Osteoblast (primary cell): ENCODE results near the gene ADGRD1. TPM values are rescaled to one million over a fixed set of nuclear protein-coding genes. Genes with fewer than 3 reads are reported as not detected.

ENCODE experiments used
- DNase-seq: peaks from one replicate; pipeline ENCODE4 v3.0.0; 2011; ENCODE audit warnings: low spot score, mixed read lengths; ENCODE audit not compliant: insufficient read length; ENCODE audit errors: missing footprints
- H2AFZ ChIP-seq: 2 replicates; pipeline ENCODE4 v1.6.0; 2011; ENCODE audit warnings: mild to moderate bottlenecking, low read length
- H3K27ac ChIP-seq: 2 replicates; pipeline ENCODE4 v1.5.1; 2011; ENCODE audit warnings: mild to moderate bottlenecking, low read depth, low read length, moderate library complexity
- H3K27me3 ChIP-seq: 2 replicates; pipeline ENCODE4 v1.6.0; 2012; ENCODE audit warnings: mild to moderate bottlenecking, control low read depth, inconsistent platforms, low read length, moderate library complexity; ENCODE audit not compliant: insufficient read depth
- H3K36me3 ChIP-seq: 2 replicates; pipeline ENCODE4 v1.5.1; 2011; ENCODE audit warnings: mild to moderate bottlenecking, low read length, control low read depth, moderate library complexity; ENCODE audit not compliant: insufficient read depth
- H3K4me1 ChIP-seq: 2 replicates; pipeline ENCODE4 v1.5.1; 2011; ENCODE audit warnings: mild to moderate bottlenecking, low read length, control low read depth, moderate library complexity; ENCODE audit not compliant: insufficient read depth
- H3K4me2 ChIP-seq: 2 replicates; pipeline ENCODE4 v1.6.0; 2011; ENCODE audit warnings: mild to moderate bottlenecking, low read length; ENCODE audit not compliant: insufficient read depth
- H3K4me3 ChIP-seq: fragments of 200-600 bp; sonication (generic); 3 replicates; pipeline ENCODE4 v1.5.1; 2012; ENCODE audit warnings: mild to moderate bottlenecking, low read length, inconsistent platforms; ENCODE audit not compliant: insufficient read depth
- H3K79me2 ChIP-seq: 2 replicates; pipeline ENCODE4 v1.6.0; 2012; ENCODE audit warnings: mild to moderate bottlenecking, low read length, control low read depth, inconsistent platforms; ENCODE audit not compliant: insufficient read depth
- H3K9me3 ChIP-seq: 2 replicates; pipeline ENCODE4 v1.5.1; 2011; ENCODE audit warnings: low read depth, low read length, control low read depth
- H4K20me1 ChIP-seq: 2 replicates; pipeline ENCODE4 v1.6.0; 2012; ENCODE audit warnings: mild to moderate bottlenecking, low read length, control low read depth; ENCODE audit not compliant: insufficient read depth
- CTCF ChIP-seq: IDR thresholded peaks from 2 replicates; pipeline ENCODE4 v1.5.1; 2011; ENCODE audit warnings: mild to moderate bottlenecking, low read depth, low read length, moderate library complexity; ENCODE audit errors: extremely low read depth
- total RNA-seq: library from RNA; depleted of rRNA; stranded (reverse); fragments of >200 nt; gene quantifications from 2 replicates; pipeline ENCODE4 v1.2.3, GENCODE V29; 2012

Gene ADGRD1
- total RNA-seq, 1 donor, result 0.72 TPM

GRCh38 chr12:131089531-131090273, 136.0 kb downstream of the ADGRD1 start:
- H2AFZ ChIP-seq, result no peak overlapping the region
- H3K4me2 ChIP-seq, result no peak overlapping the region
- no peaks in the 10 kb centered on the region for H3K4me1 ChIP-seq
- H3K79me2 ChIP-seq, result no peaks in the 10 kb centered on the region
- no peaks in the 10 kb centered on the region for H3K9me3 ChIP-seq
- H3K4me3 ChIP-seq, result no peak overlapping the region
- no peak for TF ChIP-seq CTCF
- no peaks in the 10 kb centered on the region for H4K20me1 ChIP-seq
- peak; percentile 61 for DNase-seq
- H3K27ac ChIP-seq, result no peak overlapping the region
- no peaks in the 10 kb centered on the region for H3K36me3 ChIP-seq
- H3K27me3 ChIP-seq, result no peaks in the 10 kb centered on the region

GRCh38 chr12:131090274-131091210, 136.8 kb downstream of the ADGRD1 start:
- Histone ChIP-seq H3K4me2 (no peak overlapping the region), H3K79me2 (no peaks in the 10 kb centered on the region), H3K27me3 (no peaks in the 10 kb centered on the region), H4K20me1 (no peaks in the 10 kb centered on the region), H3K9me3 (no peaks in the 10 kb centered on the region), H2AFZ (no peak overlapping the region), H3K4me3 (no peak overlapping the region), H3K4me1 (no peaks in the 10 kb centered on the region), H3K36me3 (no peaks in the 10 kb centered on the region), H3K27ac (no peak overlapping the region)
- DNase-seq, result peak; percentile 77
- TF ChIP-seq CTCF, result no peak

- no peak overlapping the region for H2AFZ ChIP-seq
- H3K36me3 ChIP-seq, result no peaks in the 10 kb centered on the region
- no peak overlapping the region for H3K4me3 ChIP-seq
- H3K4me2 ChIP-seq, result no peak overlapping the region
- no peaks in the 10 kb centered on the region for H4K20me1 ChIP-seq
- DNase-seq, result peak; percentile 61
- no peaks in the 10 kb centered on the region for H3K4me1 ChIP-seq
- H3K9me3 ChIP-seq, result no peaks in the 10 kb centered on the region
- H3K27ac ChIP-seq, result no peak overlapping the region
- TF ChIP-seq CTCF, result no peak
- H3K27me3 ChIP-seq, result no peaks in the 10 kb centered on the region
- no peaks in the 10 kb centered on the region for H3K79me2 ChIP-seq
Measured at GRCh38 chr12:131091413-131091975, 137.8 kb downstream of the ADGRD1 start.
